ENCODE results near the gene VIPR2. TPM values are rescaled to one million over a fixed set of nuclear protein-coding genes. Genes with fewer than 3 reads are reported as not detected.

Gene VIPR2
- total RNA-seq, 2 donors from 2014 or later: 0.46 to 3.0 TPM

GRCh38 chr7:159098811-159099655 is 45.6 kb downstream of the VIPR2 start:
- ATAC-seq (replicated peaks in 1 of 2): no peak
- Mint-ChIP-seq H3K27me3 (ENCODE audit: low read depth) (no peaks in the 10 kb centered on the region), H3K36me3 (ENCODE audit: insufficient read depth in 2 of 2) (peaks cover 5% of the 10 kb centered on the region in 2 donors)

DNA sequence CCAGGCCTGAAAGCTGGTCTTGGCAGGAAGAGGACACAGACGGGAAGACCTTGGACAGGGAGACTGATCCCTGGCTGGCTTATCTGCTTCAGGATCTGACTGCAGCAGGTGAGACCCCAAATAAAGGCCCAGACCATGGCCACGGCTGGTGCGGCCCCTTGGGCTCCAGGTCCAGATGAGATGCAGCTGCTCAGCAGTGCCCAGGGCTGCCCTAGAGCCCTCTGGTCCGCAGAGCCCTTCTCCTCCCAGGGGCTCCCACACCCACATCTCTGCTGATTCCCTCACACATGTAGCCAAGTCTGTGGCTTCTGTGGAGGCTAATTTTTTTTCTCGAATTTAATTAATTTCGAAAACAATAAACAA is 46.3 kb downstream of the VIPR2 start:
- no peak overlapping the region for H3K27ac Mint-ChIP-seq
- ATAC-seq (replicated peaks in 1 of 2) (no peak), DNase-seq (no peak)
- H3K4me1 Mint-ChIP-seq (ENCODE audit: low read depth): no peaks in the 10 kb centered on the region
- no peaks in the 10 kb centered on the region for H3K27me3 Mint-ChIP-seq (ENCODE audit: low read depth)
- H3K9me3 Mint-ChIP-seq: peaks cover 2 to 6% of the 10 kb centered on the region in 2 donors
- no peak overlapping the region for H3K4me3 Mint-ChIP-seq
- H3K36me3 Mint-ChIP-seq (ENCODE audit: insufficient read depth in 2 of 2): peaks cover 5% of the 10 kb centered on the region in 2 donors

More at GRCh38 chr7:159098811-159099655, 45.6 kb downstream of the VIPR2 start:
- Mint-ChIP-seq H3K4me3 (no peak overlapping the region), H3K4me1 (ENCODE audit: low read depth) (no peaks in the 10 kb centered on the region), H3K9me3 (peaks cover 2 to 6% of the 10 kb centered on the region in 2 donors), H3K27ac (no peak overlapping the region)
- no peak for DNase-seq

DNA sequence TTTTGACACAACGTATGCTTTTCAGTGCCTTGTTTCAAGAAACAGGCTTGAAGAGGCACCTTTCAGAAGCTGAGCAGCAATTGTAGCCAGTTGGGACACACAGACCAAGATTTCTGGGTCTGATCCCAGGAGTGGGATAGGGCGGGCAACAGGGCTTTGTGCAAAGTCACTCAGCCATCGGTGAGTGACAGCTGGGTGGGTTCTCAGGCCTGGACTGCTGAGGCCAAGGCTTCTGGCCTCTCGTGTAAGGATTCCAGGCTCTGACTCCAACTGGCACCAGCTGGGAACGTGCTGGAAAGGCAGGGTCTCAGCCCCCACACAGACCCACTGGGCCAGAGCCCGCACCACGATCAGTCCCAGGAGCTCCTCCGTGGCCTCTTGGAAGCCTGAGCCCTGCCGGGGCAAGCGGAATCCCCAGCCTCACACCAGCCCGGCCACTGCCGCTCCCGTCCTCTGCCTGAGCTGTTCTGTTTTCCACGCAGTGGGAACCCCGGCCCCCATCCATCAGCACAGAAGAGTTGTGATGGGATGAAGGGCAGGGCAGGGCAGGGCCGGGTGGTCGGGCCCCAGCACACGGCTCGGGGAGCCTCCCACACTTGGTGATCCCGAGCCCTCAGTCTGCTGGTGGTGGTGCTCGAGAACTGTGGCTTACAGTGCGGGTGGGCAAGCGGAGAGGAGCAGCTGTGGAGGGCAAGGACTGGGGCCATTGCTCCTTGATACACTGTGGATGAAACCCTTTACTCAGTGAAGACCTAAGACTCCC is 46.8 kb downstream of the VIPR2 start:
- no peak for DNase-seq
- H3K9me3 Mint-ChIP-seq: peaks cover 2 to 6% of the 10 kb centered on the region in 2 donors
- H3K4me1 Mint-ChIP-seq (ENCODE audit: low read depth): no peaks in the 10 kb centered on the region
- no peaks in the 10 kb centered on the region for H3K27me3 Mint-ChIP-seq (ENCODE audit: low read depth)
- no peak overlapping the region for H3K4me3 Mint-ChIP-seq
- H3K27ac Mint-ChIP-seq: no peak overlapping the region
- peaks cover 5% of the 10 kb centered on the region in 2 donors for H3K36me3 Mint-ChIP-seq (ENCODE audit: insufficient read depth in 2 of 2)
- ATAC-seq (replicated peaks in 1 of 2): no peak

- H3K36me3 Mint-ChIP-seq (ENCODE audit: insufficient read depth in 2 of 2): peaks cover 2% of the 10 kb centered on the region in 2 donors
- DNase-seq: no peak
- H3K9me3 Mint-ChIP-seq: peaks cover 2% of the 10 kb centered on the region in 2 donors
- no peaks in the 10 kb centered on the region for H3K27me3 Mint-ChIP-seq (ENCODE audit: low read depth)
- no peak for ATAC-seq (replicated peaks in 1 of 2)
- no peak overlapping the region for H3K27ac Mint-ChIP-seq
- no peaks in the 10 kb centered on the region for H3K4me1 Mint-ChIP-seq (ENCODE audit: low read depth)
- H3K4me3 Mint-ChIP-seq: no peak overlapping the region
Observed at GRCh38 chr7:159096736-159097581, 47.7 kb downstream of the VIPR2 start.

DNA sequence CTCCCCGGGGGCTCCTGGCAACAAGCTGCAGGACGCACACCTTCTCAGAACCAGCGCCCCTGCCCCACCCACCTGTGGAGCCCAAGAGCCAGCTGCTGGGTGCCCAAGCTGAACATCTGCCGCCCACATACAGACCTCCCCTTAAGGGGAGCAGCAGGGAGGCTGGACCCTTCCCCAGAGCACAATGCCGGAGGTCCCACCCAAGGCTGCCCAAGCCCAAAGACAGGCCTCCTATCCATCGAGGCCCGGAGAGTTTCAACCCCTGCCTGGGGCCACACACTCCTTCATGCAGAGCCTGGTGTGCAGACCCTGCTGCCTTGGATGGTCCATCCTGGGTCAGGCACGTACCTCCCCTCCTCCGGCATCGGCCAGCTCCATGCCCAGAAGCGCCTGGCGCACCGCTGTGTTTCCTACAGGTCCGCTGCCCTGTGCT is 48.7 kb downstream of the VIPR2 start:
- H3K27ac Mint-ChIP-seq: no peak overlapping the region
- DNase-seq: no peak
- no peaks in the 10 kb centered on the region for H3K27me3 Mint-ChIP-seq (ENCODE audit: low read depth)
- H3K4me3 Mint-ChIP-seq: no peak overlapping the region
- no peak for ATAC-seq (replicated peaks in 1 of 2)
- H3K9me3 Mint-ChIP-seq: peaks cover under 1 to 1% of the 10 kb centered on the region in 2 donors
- H3K4me1 Mint-ChIP-seq (ENCODE audit: low read depth): no peaks in the 10 kb centered on the region
- peaks cover 0 to under 1% of the 10 kb centered on the region in 2 donors for H3K36me3 Mint-ChIP-seq (ENCODE audit: insufficient read depth in 2 of 2)

GRCh38 chr7:159094919-159095915 is 49.5 kb downstream of the VIPR2 start:
- Mint-ChIP-seq H3K9me3 (no peaks in the 10 kb centered on the region), H3K4me1 (ENCODE audit: low read depth) (no peaks in the 10 kb centered on the region), H3K36me3 (ENCODE audit: insufficient read depth in 2 of 2) (no peaks in the 10 kb centered on the region), H3K4me3 (no peak overlapping the region), H3K27ac (no peak overlapping the region), H3K27me3 (ENCODE audit: low read depth) (no peaks in the 10 kb centered on the region)
- ATAC-seq (replicated peaks in 1 of 2) (no peak), DNase-seq (no peak)

- Mint-ChIP-seq H3K27ac (no peak overlapping the region), H3K4me3 (no peak overlapping the region), H3K4me1 (ENCODE audit: low read depth) (no peaks in the 10 kb centered on the region), H3K27me3 (ENCODE audit: low read depth) (no peaks in the 10 kb centered on the region), H3K9me3 (no peaks in the 10 kb centered on the region), H3K36me3 (ENCODE audit: insufficient read depth in 2 of 2) (no peaks in the 10 kb centered on the region)
- no peak for DNase-seq
- peak; percentile 34 to 39 for ATAC-seq (replicated peaks in 1 of 2)
Observed at GRCh38 chr7:159094023-159094740, 50.5 kb downstream of the VIPR2 start.

- H3K9me3 Mint-ChIP-seq: no peaks in the 10 kb centered on the region
- H3K4me1 Mint-ChIP-seq (ENCODE audit: low read depth): no peaks in the 10 kb centered on the region
- H3K27me3 Mint-ChIP-seq (ENCODE audit: low read depth): no peaks in the 10 kb centered on the region
- DNase-seq: no peak
- H3K36me3 Mint-ChIP-seq (ENCODE audit: insufficient read depth in 2 of 2): no peaks in the 10 kb centered on the region
- H3K4me3 Mint-ChIP-seq: no peak overlapping the region
- no peak overlapping the region for H3K27ac Mint-ChIP-seq
- no peak for ATAC-seq (replicated peaks in 1 of 2)
Observed at GRCh38 chr7:159093351-159093971, 51.2 kb downstream of the VIPR2 start.

GRCh38 chr7:159092701-159093121 is 52.0 kb downstream of the VIPR2 start:
- ATAC-seq (replicated peaks in 1 of 2): no peak
- no peak overlapping the region for H3K27ac Mint-ChIP-seq
- H3K27me3 Mint-ChIP-seq (ENCODE audit: low read depth): no peaks in the 10 kb centered on the region
- no peaks in the 10 kb centered on the region for H3K36me3 Mint-ChIP-seq (ENCODE audit: insufficient read depth in 2 of 2)
- H3K4me1 Mint-ChIP-seq (ENCODE audit: low read depth): no peaks in the 10 kb centered on the region
- no peaks in the 10 kb centered on the region for H3K9me3 Mint-ChIP-seq
- H3K4me3 Mint-ChIP-seq: no peak overlapping the region
- no peak for DNase-seq

DNA sequence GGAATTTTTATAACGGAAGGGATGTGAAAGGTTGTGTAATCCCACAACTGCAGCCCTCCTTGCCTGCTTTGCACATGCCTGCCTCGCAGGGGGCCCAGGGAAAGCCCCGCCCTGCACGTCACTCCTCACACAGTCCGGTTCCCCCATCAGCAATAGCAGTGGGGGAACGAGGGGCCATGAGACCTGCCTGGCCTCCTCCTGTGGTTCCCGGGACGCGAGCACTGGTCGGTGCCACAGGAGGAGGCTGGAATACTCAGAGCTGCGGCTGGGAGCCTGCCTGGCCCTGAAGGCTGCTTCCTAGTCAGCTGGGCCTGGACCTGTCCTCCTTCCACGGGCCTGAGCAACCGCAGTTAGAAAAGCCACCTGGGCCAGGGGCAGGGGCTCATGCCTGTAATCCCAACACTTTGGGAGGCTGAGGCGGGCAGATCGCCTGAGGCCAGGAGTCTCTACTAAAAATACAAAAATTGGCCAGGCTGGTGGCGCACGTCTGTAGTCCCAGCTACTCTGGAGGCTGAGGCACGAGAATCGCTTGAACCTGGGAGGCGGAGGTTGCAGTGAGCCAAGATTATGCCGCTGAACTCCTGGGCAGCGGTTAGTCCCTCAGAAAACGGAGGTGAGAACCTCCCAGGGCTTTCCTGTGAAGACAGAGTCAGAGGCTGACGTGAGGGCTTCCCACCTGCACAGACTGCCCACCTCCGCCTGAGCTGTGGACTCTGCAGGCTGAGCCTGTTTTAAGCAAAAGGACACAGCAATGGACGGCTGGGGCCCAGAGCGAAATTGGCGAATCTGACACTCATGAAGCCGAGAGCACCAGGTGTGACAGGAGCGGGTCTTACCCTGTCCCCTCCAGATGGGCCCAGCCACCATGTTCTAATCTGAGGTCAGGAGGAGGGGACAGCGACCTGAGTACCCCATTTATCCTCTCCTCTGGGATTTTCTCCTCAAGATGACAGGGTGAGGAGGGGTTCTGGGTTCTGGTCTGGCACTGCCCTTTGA is 52.9 kb downstream of the VIPR2 start:
- DNase-seq: no peak
- Mint-ChIP-seq H3K9me3 (no peaks in the 10 kb centered on the region), H3K27ac (no peak overlapping the region), H3K27me3 (ENCODE audit: low read depth) (no peaks in the 10 kb centered on the region), H3K4me1 (ENCODE audit: low read depth) (no peaks in the 10 kb centered on the region), H3K4me3 (no peak overlapping the region), H3K36me3 (ENCODE audit: insufficient read depth in 2 of 2) (no peaks in the 10 kb centered on the region)
- ATAC-seq (replicated peaks in 1 of 2): no peak

Measured in activated T-cell treated with anti-CD3 and anti-CD28 coated beads, Interleukin-2, amount 50 U/mL, for 72 hours (primary cell).